GM04504 (cell line): ENCODE measurements around the gene PLCB1.

ENCODE experiments used
- DNase-seq: peaks from one replicate; pipeline ENCODE4 v3.0.0-alpha.2; 2012; ENCODE audit warnings: low read depth

PLCB1 gene

GRCh38 chr20:8129211-8129976 lies 2.7 kb upstream of the PLCB1 start:
- no peak for DNase-seq

- DNase-seq = no peak
Observed at GRCh38 chr20:8130840-8131526, 1.1 kb upstream of the PLCB1 start.

GRCh38 chr20:8132484-8133309 lies 631 bp downstream of the PLCB1 start:
- DNase-seq = no peak

GRCh38 chr20:8133310-8133768 lies 1.3 kb downstream of the PLCB1 start:
- DNase-seq = no peak

- no peak for DNase-seq
Observed at GRCh38 chr20:8133851-8134451, 1.9 kb downstream of the PLCB1 start.

- DNase-seq = no peak
Observed at GRCh38 chr20:8139899-8140298, 7.8 kb downstream of the PLCB1 start.

- no peak for DNase-seq
Observed at GRCh38 chr20:8143474-8143873, 11.4 kb downstream of the PLCB1 start.

- peak; percentile 82 for DNase-seq
Observed at GRCh38 chr20:8144282-8145245, 12.5 kb downstream of the PLCB1 start.

GRCh38 chr20:8145246-8146168 lies 13.4 kb downstream of the PLCB1 start:
- DNase-seq = no peak

GRCh38 chr20:8147476-8147875 lies 15.4 kb downstream of the PLCB1 start:
- no peak for DNase-seq

GRCh38 chr20:8148501-8148900 lies 16.4 kb downstream of the PLCB1 start:
- no peak for DNase-seq

- DNase-seq = no peak
Observed at GRCh38 chr20:8150591-8150990, 18.5 kb downstream of the PLCB1 start.

- DNase-seq = no peak
Observed at GRCh38 chr20:8151372-8151771, 19.3 kb downstream of the PLCB1 start.

GRCh38 chr20:8152183-8152582 lies 20.1 kb downstream of the PLCB1 start:
- DNase-seq = peak; percentile 58

GRCh38 chr20:8152847-8153246 lies 20.8 kb downstream of the PLCB1 start:
- DNase-seq = no peak

- no peak for DNase-seq
Observed at GRCh38 chr20:8153281-8153908, 21.3 kb downstream of the PLCB1 start.

GRCh38 chr20:8154638-8155037 lies 22.6 kb downstream of the PLCB1 start:
- DNase-seq = no peak

GRCh38 chr20:8155229-8155628 lies 23.2 kb downstream of the PLCB1 start:
- no peak for DNase-seq

GRCh38 chr20:8155812-8156211 lies 23.7 kb downstream of the PLCB1 start:
- DNase-seq = no peak
